ENCODE data around the gene COG3. TPM values are rescaled to one million over a fixed set of nuclear protein-coding genes. Genes with fewer than 3 reads are reported as not detected.

COG3 gene
- total RNA-seq, 2 donors from 2014 or later: 20.3 to 36.3 TPM

GRCh38 chr13:45516757-45517156 is 52.0 kb downstream of the COG3 start:
- H3K36me3 ChIP-seq: peaks cover 44% of the 10 kb centered on the region

GRCh38 chr13:45518525-45519245 is 53.9 kb downstream of the COG3 start:
- no peak for ATAC-seq (ENCODE audit: insufficient number of reproducible peaks, low FRiP score, low read depth)
- no peaks in the 10 kb centered on the region for H3K9me3 ChIP-seq
- H3K27me3 ChIP-seq (replicated peaks; ENCODE audit: insufficient read depth): no peaks in the 10 kb centered on the region
- DNase-seq (ENCODE audit: low spot score): no peak
- H3K27ac ChIP-seq: no peak overlapping the region
- H3K4me1 ChIP-seq (ENCODE audit: control insufficient read depth in 1 of 2, low read depth in 2 of 2): no peaks in the 10 kb centered on the region
- no peak overlapping the region for H3K4me3 ChIP-seq
- H3K36me3 ChIP-seq: peaks cover 35% of the 10 kb centered on the region
- TF ChIP-seq, protein P1, sequence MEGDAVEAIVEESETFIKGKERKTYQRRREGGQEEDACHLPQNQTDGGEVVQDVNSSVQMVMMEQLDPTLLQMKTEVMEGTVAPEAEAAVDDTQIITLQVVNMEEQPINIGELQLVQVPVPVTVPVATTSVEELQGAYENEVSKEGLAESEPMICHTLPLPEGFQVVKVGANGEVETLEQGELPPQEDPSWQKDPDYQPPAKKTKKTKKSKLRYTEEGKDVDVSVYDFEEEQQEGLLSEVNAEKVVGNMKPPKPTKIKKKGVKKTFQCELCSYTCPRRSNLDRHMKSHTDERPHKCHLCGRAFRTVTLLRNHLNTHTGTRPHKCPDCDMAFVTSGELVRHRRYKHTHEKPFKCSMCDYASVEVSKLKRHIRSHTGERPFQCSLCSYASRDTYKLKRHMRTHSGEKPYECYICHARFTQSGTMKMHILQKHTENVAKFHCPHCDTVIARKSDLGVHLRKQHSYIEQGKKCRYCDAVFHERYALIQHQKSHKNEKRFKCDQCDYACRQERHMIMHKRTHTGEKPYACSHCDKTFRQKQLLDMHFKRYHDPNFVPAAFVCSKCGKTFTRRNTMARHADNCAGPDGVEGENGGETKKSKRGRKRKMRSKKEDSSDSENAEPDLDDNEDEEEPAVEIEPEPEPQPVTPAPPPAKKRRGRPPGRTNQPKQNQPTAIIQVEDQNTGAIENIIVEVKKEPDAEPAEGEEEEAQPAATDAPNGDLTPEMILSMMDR (IDR thresholded peaks at IDR 0.05): no peak

More at GRCh38 chr13:45516757-45517156, 52.0 kb downstream of the COG3 start:
- H3K27ac ChIP-seq: no peak overlapping the region
- TF ChIP-seq, protein P1 (IDR thresholded peaks at IDR 0.05): no peak
- H3K4me1 ChIP-seq (ENCODE audit: control insufficient read depth in 1 of 2, low read depth in 2 of 2): no peaks in the 10 kb centered on the region
- DNase-seq (ENCODE audit: low spot score) (no peak), ATAC-seq (ENCODE audit: insufficient number of reproducible peaks, low FRiP score, low read depth) (no peak)
- H3K9me3 ChIP-seq: no peaks in the 10 kb centered on the region
- no peaks in the 10 kb centered on the region for H3K27me3 ChIP-seq (replicated peaks; ENCODE audit: insufficient read depth)
- H3K4me3 ChIP-seq: no peak overlapping the region

DNA sequence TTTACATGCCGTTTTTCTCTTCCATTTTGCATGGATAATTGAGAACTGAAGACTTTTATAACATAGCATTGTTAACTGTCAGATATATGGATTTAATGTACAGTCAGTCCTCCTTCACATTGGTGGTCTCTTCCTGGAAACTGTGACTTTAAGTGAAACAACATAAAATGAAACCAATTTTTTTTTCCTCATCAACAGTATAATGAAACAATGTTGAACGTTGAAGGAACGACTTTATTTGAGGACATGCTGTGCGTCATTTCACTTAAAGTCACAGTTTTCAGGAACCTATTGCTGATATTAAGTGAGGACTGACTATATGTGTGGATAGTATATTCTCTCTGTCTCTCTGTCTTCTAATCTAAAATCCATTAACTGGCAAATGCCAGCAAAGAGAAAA is 54.8 kb downstream of the COG3 start:
- H3K36me3 ChIP-seq: peaks cover 31% of the 10 kb centered on the region

DNA sequence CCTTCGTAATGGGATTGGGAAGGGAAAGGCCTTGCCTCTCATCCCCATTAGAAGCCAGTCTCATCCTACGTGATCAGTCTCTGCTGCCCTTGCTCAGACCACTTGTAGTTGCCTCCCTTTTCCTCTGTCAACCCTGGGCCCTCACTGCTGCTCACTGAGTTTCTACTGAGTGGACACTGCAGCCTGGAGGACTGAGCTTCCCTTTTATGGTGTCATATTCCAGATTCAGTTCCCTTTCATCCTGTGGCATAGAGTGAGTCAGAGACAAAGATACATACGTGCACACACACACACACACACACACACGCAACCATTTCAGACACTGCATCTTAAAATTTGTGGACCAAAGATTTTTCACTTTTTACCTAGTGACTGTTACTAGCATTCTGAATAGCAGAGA is 56.6 kb downstream of the COG3 start:
- no peak for ATAC-seq (ENCODE audit: insufficient number of reproducible peaks, low FRiP score, low read depth)
- TF ChIP-seq, protein P1 (IDR thresholded peaks at IDR 0.05): no peak
- Histone ChIP-seq H3K4me3 (no peak overlapping the region), H3K9me3 (no peaks in the 10 kb centered on the region), H3K27me3 (replicated peaks; ENCODE audit: insufficient read depth) (no peaks in the 10 kb centered on the region), H3K36me3 (peaks cover 17% of the 10 kb centered on the region), H3K4me1 (ENCODE audit: control insufficient read depth in 1 of 2, low read depth in 2 of 2) (no peaks in the 10 kb centered on the region), H3K27ac (peak overlapping the region in 1 of 2 donors; percentile 23)
- DNase-seq (ENCODE audit: low spot score): no peak

More for the DNA sequence above, 54.8 kb downstream of the COG3 start:
- no peak overlapping the region for H3K4me3 ChIP-seq
- TF ChIP-seq, protein P1 (IDR thresholded peaks at IDR 0.05): no peak
- H3K9me3 ChIP-seq: no peaks in the 10 kb centered on the region
- ATAC-seq (ENCODE audit: insufficient number of reproducible peaks, low FRiP score, low read depth): no peak
- H3K4me1 ChIP-seq (ENCODE audit: control insufficient read depth in 1 of 2, low read depth in 2 of 2): no peaks in the 10 kb centered on the region
- H3K27me3 ChIP-seq (replicated peaks; ENCODE audit: insufficient read depth): no peaks in the 10 kb centered on the region
- no peak overlapping the region for H3K27ac ChIP-seq
- no peak for DNase-seq (ENCODE audit: low spot score)

DNA sequence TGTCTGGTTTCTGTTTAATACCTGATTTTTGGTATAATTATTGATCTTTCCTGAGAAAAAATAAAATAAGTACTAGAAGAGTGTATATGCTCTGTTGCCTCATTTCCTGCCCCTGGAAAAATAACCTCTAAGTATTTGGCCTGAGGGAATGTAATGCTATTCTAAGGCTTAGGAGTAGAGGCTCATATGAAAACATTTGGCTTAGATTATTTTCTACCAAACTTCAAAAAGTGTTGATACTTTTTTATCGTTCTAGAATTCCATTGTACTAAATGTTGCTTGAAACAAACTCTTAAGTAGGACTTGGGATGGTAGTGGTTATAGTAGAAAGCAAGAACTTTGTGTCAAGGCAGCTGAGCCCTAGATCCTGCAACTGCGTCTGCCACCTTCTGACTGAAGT is 57.8 kb downstream of the COG3 start:
- DNase-seq (ENCODE audit: low spot score): no peak
- no peaks in the 10 kb centered on the region for H3K9me3 ChIP-seq
- peaks cover 11% of the 10 kb centered on the region for H3K36me3 ChIP-seq
- no peak for ATAC-seq (ENCODE audit: insufficient number of reproducible peaks, low FRiP score, low read depth)
- no peaks in the 10 kb centered on the region for H3K4me1 ChIP-seq (ENCODE audit: control insufficient read depth in 1 of 2, low read depth in 2 of 2)
- TF ChIP-seq, protein P1 (IDR thresholded peaks at IDR 0.05): no peak
- no peak overlapping the region for H3K4me3 ChIP-seq
- no peaks in the 10 kb centered on the region for H3K27me3 ChIP-seq (replicated peaks; ENCODE audit: insufficient read depth)
- no peak overlapping the region for H3K27ac ChIP-seq

All from thoracic aorta (tissue), 2 donors.